HG03060 (cell line): ENCODE data around the gene LIN7C.
"Not testable (repeated sequence)": the region's sequence is repeated elsewhere in the genome, so short reads cannot be mapped to it uniquely, and the experiment has no call there.

Experiments
- ATAC-seq: cut with Tn5 transposase; IDR thresholded peaks from one replicate; pipeline ENCODE4 v1.9.1; 2021; ENCODE audit warnings: low read depth, moderate number of reproducible peaks; ENCODE audit not compliant: unreplicated experiment

Gene LIN7C

GRCh38 chr11:27506200-27507182, at the start of gene LIN7C:
Gene LIN7C (minus strand): TSS chr11:27506769. CDS start chr11:27506752, 17 bp downstream.
- peak; percentile 86 for ATAC-seq

GRCh38 chr11:27555264-27555663, 48.7 kb upstream of the LIN7C start:
- ATAC-seq: no peak

GRCh38 chr11:27553186-27553585, 46.6 kb upstream of the LIN7C start:
- no peak for ATAC-seq

GRCh38 chr11:27552341-27552740, 45.8 kb upstream of the LIN7C start:
- no peak for ATAC-seq

GRCh38 chr11:27551127-27551526, 44.6 kb upstream of the LIN7C start:
- no peak for ATAC-seq

- ATAC-seq: no peak
These were observed 39.4 kb upstream of the LIN7C start for GRCh38 chr11:27545946-27546345.

GRCh38 chr11:27545035-27545434, 38.5 kb upstream of the LIN7C start:
- ATAC-seq: no peak

- ATAC-seq: no peak
These were observed 35.2 kb upstream of the LIN7C start for GRCh38 chr11:27541790-27542189.

GRCh38 chr11:27540051-27540450, 33.5 kb upstream of the LIN7C start:
- ATAC-seq: no peak

GRCh38 chr11:27535103-27535502, 28.5 kb upstream of the LIN7C start:
- no peak for ATAC-seq

- ATAC-seq: no peak
These were observed 26.2 kb upstream of the LIN7C start for GRCh38 chr11:27532652-27533325.

- ATAC-seq: no peak
These were observed 22.1 kb upstream of the LIN7C start for GRCh38 chr11:27528712-27529111.

- ATAC-seq: no peak
These were observed 20.0 kb upstream of the LIN7C start for GRCh38 chr11:27526535-27526934.

- ATAC-seq: no peak
These were observed 19.4 kb upstream of the LIN7C start for GRCh38 chr11:27525824-27526516.

- ATAC-seq: no peak
These were observed 17.6 kb upstream of the LIN7C start for GRCh38 chr11:27524155-27524554.

- ATAC-seq: no peak
These were observed 13.7 kb upstream of the LIN7C start for GRCh38 chr11:27520226-27520625.

- no peak for ATAC-seq
These were observed 11.9 kb upstream of the LIN7C start for GRCh38 chr11:27518518-27518917.

- ATAC-seq: not testable (repeated sequence)
These were observed 10.9 kb upstream of the LIN7C start for GRCh38 chr11:27517490-27517889.

- ATAC-seq: no peak
These were observed 8.0 kb upstream of the LIN7C start for GRCh38 chr11:27514558-27514957.

- ATAC-seq: no peak
These were observed 7.5 kb upstream of the LIN7C start for GRCh38 chr11:27514076-27514475.

- ATAC-seq: no peak
These were observed 6.8 kb upstream of the LIN7C start for GRCh38 chr11:27513389-27513788.
